IPS-20b (cell line): Measurements from ENCODE around the gene CCL2.
A peak's percentile ranks its signal among the peaks of the same experiment; 100 is the strongest.

ENCODE experiments used
- H3K27ac ChIP-seq: one replicate; pipeline ENCODE4 v1.5.1; 2013; ENCODE audit warnings: low read length
- H3K27me3 ChIP-seq: 2 replicates; pipeline ENCODE4 v1.6.1; 2013; ENCODE audit warnings: mild to moderate bottlenecking, low read length, inconsistent platforms; ENCODE audit not compliant: insufficient read depth
- H3K36me3 ChIP-seq: 2 replicates; pipeline ENCODE4 v1.6.1; 2013; ENCODE audit warnings: low read depth, mild to moderate bottlenecking, inconsistent platforms, low read length, moderate library complexity; ENCODE audit not compliant: insufficient read depth
- H3K4me1 ChIP-seq: 2 replicates; pipeline ENCODE4 v1.6.1; 2013; ENCODE audit warnings: mild to moderate bottlenecking, control low read depth, inconsistent platforms, low read length, moderate library complexity; ENCODE audit not compliant: insufficient read depth
- H3K4me3 ChIP-seq: 2 replicates; pipeline ENCODE4 v1.5.1; 2013; ENCODE audit warnings: mild to moderate bottlenecking, low read length, inconsistent platforms
- H3K9ac ChIP-seq: 2 replicates; pipeline ENCODE4 v1.6.1; 2013; ENCODE audit warnings: low read depth, mild to moderate bottlenecking, inconsistent platforms, low read length, moderate library complexity
- H3K9me3 ChIP-seq: 2 replicates; pipeline ENCODE4 v1.6.1; 2013; ENCODE audit warnings: mild to moderate bottlenecking, low read depth, low read length, inconsistent platforms; ENCODE audit not compliant: insufficient read depth

Gene CCL2

DNA sequence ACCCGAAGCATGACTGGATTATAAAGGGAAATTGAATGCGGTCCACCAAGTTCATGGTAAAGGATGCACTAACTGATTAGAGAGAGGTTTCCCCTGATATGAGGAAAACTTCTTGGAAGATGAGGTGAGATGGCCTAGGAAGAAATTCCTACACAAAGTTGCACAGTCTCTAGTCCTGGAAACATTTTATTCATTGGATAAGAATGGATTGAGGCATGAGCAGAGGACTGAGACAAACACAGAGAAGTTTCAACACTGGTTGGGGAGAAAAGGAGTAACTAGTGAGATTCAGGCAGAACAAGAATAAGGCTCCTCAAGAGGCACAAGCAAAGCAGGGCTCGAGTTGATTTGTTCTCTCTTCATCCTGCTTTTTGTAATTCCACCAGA is 2.0 kb upstream of the CCL2 start:
- H3K9ac ChIP-seq: no peak overlapping the region
- H3K36me3 ChIP-seq: no peaks in the 10 kb centered on the region
- H3K27ac ChIP-seq: no peak overlapping the region
- H3K4me3 ChIP-seq: no peak overlapping the region
- no peaks in the 10 kb centered on the region for H3K9me3 ChIP-seq
- peaks cover 13% of the 10 kb centered on the region for H3K4me1 ChIP-seq
- peaks cover 6% of the 10 kb centered on the region; the same call in 1 of the 2 replicates for H3K27me3 ChIP-seq

- Histone ChIP-seq H3K9ac (peak overlapping the region; percentile 72; the same call in 1 of the 2 replicates), H3K4me1 (peaks cover 13% of the 10 kb centered on the region), H3K36me3 (no peaks in the 10 kb centered on the region), H3K27ac (no peak overlapping the region), H3K4me3 (peak overlapping the region; percentile 67), H3K27me3 (peaks cover 6% of the 10 kb centered on the region; the same call in 1 of the 2 replicates), H3K9me3 (no peaks in the 10 kb centered on the region)
Measured at GRCh38 chr17:34254146-34254545, 939 bp upstream of the CCL2 start.

GRCh38 chr17:34255381-34255732 is 272 bp downstream of the CCL2 start:
- Histone ChIP-seq H3K9me3 (no peaks in the 10 kb centered on the region), H3K27ac (no peak overlapping the region), H3K36me3 (no peaks in the 10 kb centered on the region), H3K4me3 (peak overlapping the region; percentile 67), H3K4me1 (peaks cover 13% of the 10 kb centered on the region), H3K9ac (peak overlapping the region; percentile 72), H3K27me3 (peaks cover 6% of the 10 kb centered on the region; the same call in 1 of the 2 replicates)

GRCh38 chr17:34255841-34256240 is 756 bp downstream of the CCL2 start:
- peaks cover 6% of the 10 kb centered on the region; the same call in 1 of the 2 replicates for H3K27me3 ChIP-seq
- H3K9ac ChIP-seq: peak overlapping the region; percentile 72; the same call in 1 of the 2 replicates
- peak overlapping the region; percentile 67 for H3K4me3 ChIP-seq
- no peaks in the 10 kb centered on the region for H3K36me3 ChIP-seq
- peaks cover 13% of the 10 kb centered on the region for H3K4me1 ChIP-seq
- no peaks in the 10 kb centered on the region for H3K9me3 ChIP-seq
- no peak overlapping the region for H3K27ac ChIP-seq

- Histone ChIP-seq H3K9ac (no peak overlapping the region), H3K9me3 (no peaks in the 10 kb centered on the region), H3K4me3 (no peak overlapping the region), H3K4me1 (peaks cover 13% of the 10 kb centered on the region), H3K36me3 (no peaks in the 10 kb centered on the region), H3K27me3 (peaks cover 6% of the 10 kb centered on the region; the same call in 1 of the 2 replicates), H3K27ac (no peak overlapping the region)
Measured at GRCh38 chr17:34257299-34257985, 2.4 kb downstream of the CCL2 start.

DNA sequence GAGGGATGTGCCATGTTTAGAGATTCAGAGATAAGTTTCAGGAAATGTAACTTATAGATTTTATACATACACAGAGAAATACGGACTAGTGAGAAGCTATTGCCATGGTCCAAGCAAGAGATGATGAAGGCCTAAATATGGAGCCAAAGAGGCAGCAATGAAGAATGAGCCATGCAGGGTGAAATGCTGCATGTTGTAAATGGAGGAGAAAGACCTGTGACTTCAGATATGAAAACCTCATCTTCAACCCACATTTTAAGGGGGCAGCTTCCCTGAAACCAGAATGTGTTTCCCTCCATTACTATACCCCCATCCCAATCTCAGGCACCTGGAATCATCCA is 2.9 kb downstream of the CCL2 start:
- Histone ChIP-seq H3K36me3 (no peaks in the 10 kb centered on the region), H3K27me3 (peaks cover 6% of the 10 kb centered on the region; the same call in 1 of the 2 replicates), H3K4me1 (peaks cover 13% of the 10 kb centered on the region), H3K4me3 (no peak overlapping the region), H3K9me3 (no peaks in the 10 kb centered on the region), H3K27ac (no peak overlapping the region), H3K9ac (no peak overlapping the region)

GRCh38 chr17:34259146-34259545 is 4.1 kb downstream of the CCL2 start:
- Histone ChIP-seq H3K27ac (no peak overlapping the region), H3K27me3 (no peaks in the 10 kb centered on the region), H3K4me3 (no peak overlapping the region), H3K36me3 (no peaks in the 10 kb centered on the region), H3K9me3 (no peaks in the 10 kb centered on the region), H3K9ac (no peak overlapping the region), H3K4me1 (peaks cover 11% of the 10 kb centered on the region)

DNA sequence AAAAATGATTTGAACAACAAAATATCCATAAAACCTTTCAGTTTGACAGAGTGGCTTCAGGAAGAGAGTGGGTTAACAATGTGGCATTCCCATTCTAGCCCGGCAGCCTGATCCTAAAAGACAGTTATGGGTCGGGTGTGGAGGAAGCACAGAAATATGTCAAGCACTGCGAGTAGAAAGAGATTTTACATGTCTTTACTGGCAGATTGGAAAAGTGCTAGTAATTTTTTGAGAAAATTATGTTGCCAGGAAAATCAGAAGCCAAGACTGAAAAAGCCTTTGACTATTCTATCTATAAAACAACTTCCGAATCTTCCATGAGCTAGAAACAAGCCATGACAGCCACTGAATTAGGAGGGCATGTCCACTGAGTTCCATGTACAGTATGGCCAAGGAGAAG is 5.8 kb downstream of the CCL2 start:
- Histone ChIP-seq H3K27me3 (no peaks in the 10 kb centered on the region), H3K36me3 (no peaks in the 10 kb centered on the region), H3K27ac (no peak overlapping the region), H3K4me1 (no peaks in the 10 kb centered on the region), H3K9me3 (no peaks in the 10 kb centered on the region), H3K4me3 (no peak overlapping the region), H3K9ac (no peak overlapping the region)

DNA sequence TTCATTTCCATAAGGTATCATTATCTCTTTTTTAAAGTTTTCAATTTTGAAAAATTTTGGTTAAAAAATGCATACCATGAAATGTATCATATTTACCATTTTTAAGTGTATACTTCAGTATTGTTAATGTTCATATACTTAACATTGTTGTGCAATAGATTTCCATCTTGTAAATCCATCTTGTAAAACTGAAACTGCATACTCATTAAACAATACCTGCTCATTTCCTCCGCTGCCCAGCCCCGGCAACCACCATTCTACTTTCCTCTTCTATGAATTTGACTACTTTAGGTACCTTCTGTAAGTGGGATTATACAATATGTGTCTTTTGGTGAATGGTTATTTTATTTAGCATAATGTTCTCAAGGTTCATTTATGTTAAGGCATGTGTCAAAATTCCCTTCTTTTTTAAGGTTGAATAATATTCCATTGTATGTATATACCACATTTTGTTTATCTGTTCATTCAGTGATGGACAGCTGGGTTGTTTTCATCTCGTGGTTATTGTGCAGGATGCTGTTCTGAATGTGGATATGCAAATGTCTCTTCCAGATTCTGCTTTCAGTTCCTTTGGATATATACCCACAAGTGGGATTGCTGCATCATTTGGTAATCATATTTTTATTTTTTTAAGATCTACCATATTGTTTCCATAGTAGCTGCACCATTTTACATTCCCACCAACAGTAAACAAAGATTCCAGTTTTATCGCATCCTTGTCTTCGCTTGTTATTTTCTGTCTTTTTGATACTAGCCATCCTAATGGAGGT is 6.7 kb downstream of the CCL2 start:
- no peaks in the 10 kb centered on the region for H3K4me1 ChIP-seq
- H3K9me3 ChIP-seq: no peaks in the 10 kb centered on the region
- H3K27ac ChIP-seq: no peak overlapping the region
- no peak overlapping the region for H3K4me3 ChIP-seq
- no peaks in the 10 kb centered on the region for H3K36me3 ChIP-seq
- H3K27me3 ChIP-seq: no peaks in the 10 kb centered on the region
- H3K9ac ChIP-seq: no peak overlapping the region

GRCh38 chr17:34265711-34266110 is 10.6 kb downstream of the CCL2 start:
- Histone ChIP-seq H3K4me1 (no peaks in the 10 kb centered on the region), H3K9ac (no peak overlapping the region)

GRCh38 chr17:34269969-34270368 is 14.9 kb downstream of the CCL2 start, which contains the start of gene CCL7:
CCL7 (plus strand) TSS chr17:34270221; CDS start chr17:34270291, 70 bp downstream.
- no peaks in the 10 kb centered on the region for H3K9me3 ChIP-seq
- 0 out of 2 replicates have a peak, but pooled peaks cover 11% of the 10 kb centered on the region for H3K27me3 ChIP-seq
- H3K9ac ChIP-seq: no peak within 1 kb of the TSS
- no peak within 1 kb of the TSS for H3K27ac ChIP-seq
- H3K4me3 ChIP-seq: no peak within 1 kb of the TSS
- H3K36me3 ChIP-seq: no peaks in the 10 kb centered on the region
- no peaks in the 10 kb centered on the region for H3K4me1 ChIP-seq

More at GRCh38 chr17:34265711-34266110, 10.6 kb downstream of the CCL2 start:
- Histone ChIP-seq H3K36me3 (no peaks in the 10 kb centered on the region), H3K4me3 (no peak overlapping the region), H3K9me3 (no peaks in the 10 kb centered on the region), H3K27ac (no peak overlapping the region), H3K27me3 (0 out of 2 replicates have a peak, but pooled peaks cover 4% of the 10 kb centered on the region)

- Histone ChIP-seq H3K4me3 (no peak overlapping the region), H3K9ac (no peak overlapping the region), H3K4me1 (no peaks in the 10 kb centered on the region), H3K27me3 (0 out of 2 replicates have a peak, but pooled peaks cover 5% of the 10 kb centered on the region), H3K36me3 (no peaks in the 10 kb centered on the region), H3K9me3 (no peaks in the 10 kb centered on the region), H3K27ac (no peak overlapping the region)
Measured at GRCh38 chr17:34275881-34276280, 20.8 kb downstream of the CCL2 start.
